Right hindlimb (tissue), 1 donor: ENCODE measurements around the gene SLC30A10.
"Not testable (repeated sequence)": the region's sequence is repeated elsewhere in the genome, so short reads cannot be mapped to it uniquely, and the experiment has no call there.

Experiments used
- DNase-seq: peaks from one replicate; pipeline ENCODE4 v3.0.0-alpha.2; 2018

The SLC30A10 gene

GRCh38 chr1:219927956-219928790 lies at the start of gene SLC30A10:
SLC30A10 (minus strand) TSS chr1:219928557; CDS start chr1:219928440, 117 bp downstream.
- peak; percentile 40 for DNase-seq

GRCh38 chr1:219973213-219973612 lies 44.9 kb upstream of the SLC30A10 start:
- DNase-seq, result no peak

GRCh38 chr1:219967361-219967760 lies 39.0 kb upstream of the SLC30A10 start:
- no peak for DNase-seq

- no peak for DNase-seq
Observed at GRCh38 chr1:219966071-219966349, 37.7 kb upstream of the SLC30A10 start.

- no peak for DNase-seq
Observed at GRCh38 chr1:219965285-219966070, 37.1 kb upstream of the SLC30A10 start.

GRCh38 chr1:219963432-219963831 lies 35.1 kb upstream of the SLC30A10 start:
- no peak for DNase-seq

- no peak for DNase-seq
Observed at GRCh38 chr1:219961684-219962083, 33.3 kb upstream of the SLC30A10 start.

GRCh38 chr1:219959540-219960203 lies 31.3 kb upstream of the SLC30A10 start:
- DNase-seq, result no peak

- DNase-seq, result no peak
Observed at GRCh38 chr1:219958875-219959417, 30.6 kb upstream of the SLC30A10 start.

GRCh38 chr1:219954736-219955421 lies 26.5 kb upstream of the SLC30A10 start:
- DNase-seq, result no peak

GRCh38 chr1:219954052-219954451 lies 25.7 kb upstream of the SLC30A10 start:
- no peak for DNase-seq

GRCh38 chr1:219952361-219952760 lies 24.0 kb upstream of the SLC30A10 start:
- no peak for DNase-seq

- DNase-seq, result not testable (repeated sequence)
Observed at GRCh38 chr1:219949227-219949626, 20.9 kb upstream of the SLC30A10 start.

- not testable (repeated sequence) for DNase-seq
Observed at GRCh38 chr1:219948766-219949165, 20.4 kb upstream of the SLC30A10 start.

- DNase-seq, result no peak
Observed at GRCh38 chr1:219945795-219946194, 17.4 kb upstream of the SLC30A10 start.

- no peak for DNase-seq
Observed at GRCh38 chr1:219941179-219942118, 13.1 kb upstream of the SLC30A10 start.

GRCh38 chr1:219940707-219941106 lies 12.3 kb upstream of the SLC30A10 start:
- DNase-seq, result no peak

- no peak for DNase-seq
Observed at GRCh38 chr1:219938706-219939105, 10.3 kb upstream of the SLC30A10 start.

GRCh38 chr1:219933763-219934162 lies 5.4 kb upstream of the SLC30A10 start:
- not testable (repeated sequence) for DNase-seq

GRCh38 chr1:219931033-219931432 lies 2.7 kb upstream of the SLC30A10 start:
- no peak for DNase-seq

- no peak for DNase-seq
Observed at GRCh38 chr1:219928791-219929118, 398 bp upstream of the SLC30A10 start.
